Esophagus squamous epithelium (tissue), 4 donors: ENCODE data around the gene CENPU.

Experiments
- CTCF ChIP-seq, 6 experiments: fragments of 450-650 bp in 4 of 6; fragments of 200-600 bp in 2 of 6; sonication (generic) in 2 of 6; IDR thresholded peaks; one replicate each; pipeline ENCODE4 v1.5.1; 2016 to 2019; ENCODE audit warnings: antibody characterized with exemption in 6 of 6, mild to moderate bottlenecking in 4 of 6, moderate library complexity in 4 of 6
- POLR2A ChIP-seq, 4 donors: fragments of 450-650 bp; IDR thresholded peaks; one replicate each; pipeline ENCODE4 v1.6.1; 2017; ENCODE audit warnings: antibody characterized with exemption in 4 of 4, mild to moderate bottlenecking in 4 of 4, moderate library complexity in 3 of 4

GRCh38 chr4:184688005-184688404, 45.9 kb downstream of the CENPU start:
- TF ChIP-seq CTCF (IDR thresholded peaks at IDR 0.05) (no peak), POLR2A (IDR thresholded peaks at IDR 0.05) (no peak)
